HEK293T (cell line): ENCODE results near the gene TFEB.

Source experiments
- CTCF ChIA-PET: fragments of 350-600 bp; formaldehyde crosslinking; extraction: SDS; loops from one replicate; lab custom pipeline; 2021; ENCODE audit warnings: antibody characterized with exemption, inconsistent platforms; lab: Yijun Ruan, JAX
- POLR2A ChIA-PET: fragments of 350-600 bp; formaldehyde crosslinking; extraction: SDS; loops from one replicate; lab custom pipeline; 2020; ENCODE audit warnings: antibody characterized with exemption, inconsistent platforms; lab: Yijun Ruan, JAX
- DNase-seq: peaks from one replicate; pipeline ENCODE4 v3.0.0; 2012; ENCODE audit warnings: mixed read lengths; ENCODE audit errors: extremely low spot score
- ARNT ChIP-seq: fragments of 450-650 bp; IDR thresholded peaks from 2 replicates; pipeline ENCODE4 v1.6.1; 2017; ENCODE audit warnings: mild to moderate bottlenecking
- BHLHE40 ChIP-seq: fragments of 450-650 bp; IDR thresholded peaks from 2 replicates; pipeline ENCODE4 v1.6.1; 2016; ENCODE audit warnings: mild to moderate bottlenecking, moderate library complexity, borderline replicate concordance
- CTBP1 ChIP-seq: fragments of 450-650 bp; IDR thresholded peaks from 2 replicates; pipeline ENCODE4 v1.6.1; 2016; ENCODE audit warnings: borderline replicate concordance
- ELF4 ChIP-seq: fragments of 450-650 bp; IDR thresholded peaks from 2 replicates; pipeline ENCODE4 v1.6.1; 2017; ENCODE audit warnings: antibody characterized with exemption
- FOXA1 ChIP-seq: fragments of 450-650 bp; IDR thresholded peaks from 2 replicates; pipeline ENCODE4 v1.6.1; 2016; ENCODE audit warnings: mild to moderate bottlenecking
- FOXK2 ChIP-seq: fragments of 450-650 bp; IDR thresholded peaks from 2 replicates; pipeline ENCODE4 v1.6.1; 2016; ENCODE audit warnings: mild to moderate bottlenecking
- FOXM1 ChIP-seq: fragments of 450-650 bp; IDR thresholded peaks from 2 replicates; pipeline ENCODE4 v1.6.1; 2017; ENCODE audit warnings: mild to moderate bottlenecking, borderline replicate concordance
- HDGF ChIP-seq: fragments of 450-650 bp; IDR thresholded peaks from 2 replicates; pipeline ENCODE4 v1.6.1; 2017; ENCODE audit warnings: antibody characterized with exemption, borderline replicate concordance
- L3MBTL2 ChIP-seq: fragments of 450-650 bp; conservative IDR thresholded peaks from 2 replicates; pipeline ENCODE4 v1.6.1; 2016; ENCODE audit warnings: mild to moderate bottlenecking
- LEF1 ChIP-seq: fragments of 450-650 bp; IDR thresholded peaks from 2 replicates; pipeline ENCODE4 v1.6.1; 2017; ENCODE audit warnings: mild to moderate bottlenecking, borderline replicate concordance
- NFRKB ChIP-seq: fragments of 450-650 bp; IDR thresholded peaks from 2 replicates; pipeline ENCODE4 v1.6.1; 2016; ENCODE audit warnings: mild to moderate bottlenecking, moderate library complexity
- PKNOX1 ChIP-seq: fragments of 450-650 bp; IDR thresholded peaks from 2 replicates; pipeline ENCODE4 v1.6.1; 2016
- SP1 ChIP-seq: fragments of 450-650 bp; IDR thresholded peaks from 2 replicates; pipeline ENCODE4 v1.6.1; 2017
- SUZ12 ChIP-seq: fragments of 450-650 bp; IDR thresholded peaks from 2 replicates; pipeline ENCODE4 v1.6.1; 2016; ENCODE audit warnings: mild to moderate bottlenecking
- TARDBP ChIP-seq: fragments of 450-650 bp; IDR thresholded peaks from 2 replicates; pipeline ENCODE4 v1.6.1; 2016
- ZNF384 ChIP-seq: fragments of 450-650 bp; IDR thresholded peaks from 2 replicates; pipeline ENCODE4 v1.6.1; 2016

TFEB gene

GRCh38 chr6:41670703-41671360 is 64.6 kb downstream of the TFEB start:
- TF ChIP-seq SUZ12 (no peak), FOXK2 (no peak), PKNOX1 (no peak), TARDBP (no peak), L3MBTL2 (no peak), ZNF384 (no peak), ARNT (no peak), HDGF (no peak), FOXM1 (no peak), NFRKB (no peak), BHLHE40 (no peak), SP1 (no peak), FOXA1 (no peak), CTBP1 (no peak), LEF1 (no peak), ELF4 (no peak)
- DNase-seq = no peak
- POLR2A ChIA-PET = no interaction called here
- CTCF ChIA-PET = interaction anchor here (1.1 kb wide), 1 partner anchor 303 kb away, joined by 4 read pairs; no protein-coding TSS in a partner anchor

- no peak for DNase-seq
- no peak for TF ChIP-seq L3MBTL2
- no peak for TF ChIP-seq ARNT
- TF ChIP-seq BHLHE40 = no peak
- ChIA-PET POLR2A (no interaction called here), CTCF (no interaction called here)
These were observed 66.4 kb downstream of the TFEB start for GRCh38 chr6:41668968-41669367.

- ChIA-PET POLR2A (no interaction called here), CTCF (no interaction called here)
- no peak for DNase-seq
- TF ChIP-seq SP1 (no peak), HDGF (no peak), L3MBTL2 (no peak), ARNT (no peak), TARDBP (no peak), FOXA1 (no peak), SUZ12 (no peak), NFRKB (no peak), CTBP1 (no peak), FOXM1 (no peak), LEF1 (no peak), ZNF384 (no peak), PKNOX1 (no peak), BHLHE40 (no peak)
These were observed 68.2 kb downstream of the TFEB start for GRCh38 chr6:41667195-41667594.

GRCh38 chr6:41664271-41664670 is 71.1 kb downstream of the TFEB start:
- CTCF ChIA-PET = no interaction called here
- no peak for TF ChIP-seq ZNF384
- no peak for TF ChIP-seq TARDBP
- TF ChIP-seq FOXK2 = no peak
- no peak for TF ChIP-seq LEF1
- no peak for TF ChIP-seq CTBP1
- TF ChIP-seq SUZ12 = no peak
- no peak for TF ChIP-seq PKNOX1
- no peak for TF ChIP-seq SP1
- no peak for TF ChIP-seq ARNT
- TF ChIP-seq FOXA1 = no peak
- no peak for TF ChIP-seq FOXM1
- TF ChIP-seq L3MBTL2 = no peak
- no peak for TF ChIP-seq ELF4
- no peak for TF ChIP-seq HDGF
- TF ChIP-seq BHLHE40 = no peak
- TF ChIP-seq NFRKB = no peak
- DNase-seq = no peak
- POLR2A ChIA-PET = no interaction called here

GRCh38 chr6:41663568-41663967 is 71.8 kb downstream of the TFEB start:
- ChIA-PET POLR2A (interaction anchor here (0.6 kb wide), 1 partner anchor 313 kb away, joined by 3 read pairs; no protein-coding TSS in a partner anchor), CTCF (interaction anchor here (1.2 kb wide), 1 partner anchor 296 kb away, joined by 3 read pairs; no protein-coding TSS in a partner anchor)
- no peak for TF ChIP-seq LEF1
- no peak for DNase-seq

GRCh38 chr6:41659935-41660334 is 75.5 kb downstream of the TFEB start:
- DNase-seq = no peak
- TF ChIP-seq LEF1 (no peak), BHLHE40 (no peak)
- POLR2A ChIA-PET = no interaction called here
- CTCF ChIA-PET = interaction anchor here (0.9 kb wide), 1 partner anchor 58 kb away, joined by 4 read pairs; no protein-coding TSS in a partner anchor

- TF ChIP-seq FOXM1 (no peak), TARDBP (no peak), NFRKB (no peak), HDGF (no peak)
- ChIA-PET POLR2A (no interaction called here), CTCF (interaction anchor here (1.2 kb wide), 1 partner anchor 25 kb away, joined by 3 read pairs; no protein-coding TSS in a partner anchor)
- DNase-seq = no peak
These were observed 76.8 kb downstream of the TFEB start for GRCh38 chr6:41658636-41659035.
